Muscle layer of duodenum (tissue), 2 donors: ENCODE measurements around the gene RASGRP4.
A peak's percentile ranks its signal among the peaks of the same experiment; 100 is the strongest.

Experiments used
- H3K27ac ChIP-seq: one replicate; pipeline ENCODE4 v1.7.0; 2013; ENCODE audit warnings: mild to moderate bottlenecking, low read length
- H3K27me3 ChIP-seq: one replicate; pipeline ENCODE4 v1.7.0; 2013; ENCODE audit warnings: low read depth, mild to moderate bottlenecking, control low read depth, low read length
- H3K36me3 ChIP-seq, 2 donors: one replicate each; pipeline ENCODE4 v1.7.0; 2013; ENCODE audit warnings: low read length in 2 of 2, control low read depth in 1 of 2, mild to moderate bottlenecking in 1 of 2; ENCODE audit not compliant: insufficient read depth in 2 of 2, control insufficient read depth in 1 of 2
- H3K4me1 ChIP-seq, 2 donors: one replicate each; pipeline ENCODE4 v1.7.0; 2013; ENCODE audit warnings: low read length in 2 of 2, mild to moderate bottlenecking in 2 of 2, control low read depth in 1 of 2, moderate library complexity in 1 of 2; ENCODE audit not compliant: insufficient read depth in 2 of 2, control insufficient read depth in 1 of 2
- H3K4me3 ChIP-seq, 2 donors: one replicate each; pipeline ENCODE4 v1.7.0; 2013; ENCODE audit warnings: low read length in 2 of 2, low read depth in 1 of 2, mild to moderate bottlenecking in 1 of 2
- H3K9me3 ChIP-seq, 2 donors: one replicate each; pipeline ENCODE4 v1.7.0; 2013; ENCODE audit warnings: low read length in 2 of 2, control low read depth in 1 of 2, mild to moderate bottlenecking in 1 of 2; ENCODE audit not compliant: control insufficient read depth in 1 of 2
- donor health status: healthy.

Gene RASGRP4

GRCh38 chr19:38387550-38388348 lies 38.3 kb downstream of the RASGRP4 start, which contains the start of gene GGN:
GGN (minus strand) TSS chr19:38388034; CDS start chr19:38387261, 773 bp downstream.
- no peak within 1 kb of the TSS for H3K27ac ChIP-seq
- peaks cover 12 to 25% of the 10 kb centered on the region in 2 donors for H3K36me3 ChIP-seq

GRCh38 chr19:38386971-38387549 lies 39.0 kb downstream of the RASGRP4 start:
- H3K4me3 ChIP-seq, result peak overlapping the region; percentile 60 to 71
- peaks cover 17 to 31% of the 10 kb centered on the region in 2 donors for H3K36me3 ChIP-seq
- H3K9me3 ChIP-seq, result no peaks in the 10 kb centered on the region
- H3K27me3 ChIP-seq, result peaks cover 4% of the 10 kb centered on the region
- H3K4me1 ChIP-seq, result peaks cover 3 to 28% of the 10 kb centered on the region in 2 donors
- H3K27ac ChIP-seq, result no peak overlapping the region

More at GRCh38 chr19:38387550-38388348, 38.3 kb downstream of the RASGRP4 start, which contains the start of gene GGN:
- H3K27me3 ChIP-seq, result peaks cover 4% of the 10 kb centered on the region
- H3K4me1 ChIP-seq, result peaks cover 3 to 28% of the 10 kb centered on the region in 2 donors
- no peaks in the 10 kb centered on the region for H3K9me3 ChIP-seq
- peak within 1 kb of the TSS; percentile 60 to 71 for H3K4me3 ChIP-seq

GRCh38 chr19:38386300-38386970 lies 39.6 kb downstream of the RASGRP4 start:
- Histone ChIP-seq H3K4me1 (peaks cover 3 to 28% of the 10 kb centered on the region in 2 donors), H3K27ac (no peak overlapping the region), H3K9me3 (no peaks in the 10 kb centered on the region), H3K36me3 (peaks cover 23 to 38% of the 10 kb centered on the region in 2 donors), H3K4me3 (no peak overlapping the region), H3K27me3 (peaks cover 4% of the 10 kb centered on the region)

DNA sequence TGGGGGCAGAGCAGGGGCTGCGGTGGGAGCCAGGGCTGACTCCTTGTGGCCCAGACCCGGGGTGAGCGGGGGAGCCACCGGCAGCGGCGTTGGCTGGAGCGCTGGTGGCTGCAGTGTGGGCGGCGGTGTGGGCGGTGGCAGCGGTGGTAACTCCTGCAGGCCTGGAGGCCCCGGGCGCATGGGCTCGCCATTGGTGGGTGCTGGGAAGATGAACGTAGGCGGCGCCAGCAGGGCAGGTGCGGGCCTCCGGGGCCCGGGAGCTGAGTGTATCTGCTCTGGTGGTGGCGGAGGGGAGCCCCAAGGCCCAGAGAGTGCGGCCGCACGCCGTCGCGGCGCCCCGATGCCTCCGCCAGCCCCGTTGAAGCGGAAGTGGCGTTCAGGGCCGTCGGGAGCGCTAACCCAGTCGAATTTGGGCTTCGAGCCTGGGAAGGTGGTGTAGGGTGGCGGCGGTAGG lies 40.2 kb downstream of the RASGRP4 start:
- H3K27me3 ChIP-seq, result peaks cover 4% of the 10 kb centered on the region
- peaks cover 29 to 44% of the 10 kb centered on the region in 2 donors for H3K36me3 ChIP-seq
- no peak overlapping the region for H3K27ac ChIP-seq
- H3K9me3 ChIP-seq, result no peaks in the 10 kb centered on the region
- H3K4me1 ChIP-seq, result peaks cover 3 to 28% of the 10 kb centered on the region in 2 donors
- no peak overlapping the region for H3K4me3 ChIP-seq

DNA sequence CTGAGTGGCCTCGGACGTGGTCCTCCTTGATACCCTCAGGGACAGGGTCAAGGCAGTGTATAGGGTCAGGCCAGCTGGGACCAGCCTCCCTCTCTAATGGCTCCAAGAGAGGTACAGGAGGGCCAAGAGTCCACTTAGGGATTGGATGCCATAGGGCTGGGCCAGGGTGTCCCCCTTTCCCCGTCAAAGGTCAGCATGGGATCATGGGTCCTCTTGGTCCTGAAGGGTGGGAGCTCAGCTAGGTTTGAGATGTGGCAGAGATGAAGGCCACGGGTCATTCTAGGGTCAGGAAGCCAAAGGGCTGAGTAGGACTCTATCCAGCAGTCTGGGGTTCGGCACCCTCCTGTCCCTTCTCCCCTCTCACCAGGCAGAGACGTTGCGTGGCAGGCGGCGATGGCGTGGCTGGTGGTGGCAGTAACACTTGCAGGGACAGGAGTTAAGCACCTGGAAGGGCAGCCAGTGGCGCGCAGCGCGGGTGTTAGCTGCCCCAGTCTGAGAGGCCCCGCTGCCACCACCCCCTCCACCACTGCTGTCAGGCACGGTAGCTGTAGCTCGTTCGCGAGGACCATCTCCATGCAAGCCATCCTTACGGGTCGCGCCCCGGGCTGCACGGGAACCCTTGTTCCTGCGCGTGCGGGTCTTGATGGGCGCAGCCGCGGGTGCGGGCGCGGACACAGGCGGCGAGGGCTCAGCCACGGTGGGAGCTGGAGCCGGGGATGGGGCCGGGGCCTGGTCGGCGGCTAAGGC lies 40.8 kb downstream of the RASGRP4 start:
- Histone ChIP-seq H3K9me3 (no peaks in the 10 kb centered on the region), H3K36me3 (peaks cover 30 to 50% of the 10 kb centered on the region in 2 donors), H3K27me3 (peaks cover 4% of the 10 kb centered on the region), H3K27ac (no peak overlapping the region), H3K4me1 (peaks cover 3 to 28% of the 10 kb centered on the region in 2 donors), H3K4me3 (no peak overlapping the region)

GRCh38 chr19:38384209-38385027 lies 41.6 kb downstream of the RASGRP4 start:
- H3K4me1 ChIP-seq, result peaks cover 3 to 27% of the 10 kb centered on the region in 2 donors
- H3K36me3 ChIP-seq, result peaks cover 33 to 56% of the 10 kb centered on the region in 2 donors
- H3K27me3 ChIP-seq, result peaks cover 4% of the 10 kb centered on the region

GRCh38 chr19:38383743-38384142 lies 42.3 kb downstream of the RASGRP4 start:
- H3K27ac ChIP-seq, result no peak overlapping the region
- no peak overlapping the region for H3K4me3 ChIP-seq
- H3K27me3 ChIP-seq, result peaks cover under 1% of the 10 kb centered on the region
- peaks cover 36 to 63% of the 10 kb centered on the region in 2 donors for H3K36me3 ChIP-seq
- H3K4me1 ChIP-seq, result peaks cover 3 to 20% of the 10 kb centered on the region in 2 donors
- no peaks in the 10 kb centered on the region for H3K9me3 ChIP-seq

More at GRCh38 chr19:38384209-38385027, 41.6 kb downstream of the RASGRP4 start:
- no peak overlapping the region for H3K27ac ChIP-seq
- H3K9me3 ChIP-seq, result no peaks in the 10 kb centered on the region
- no peak overlapping the region for H3K4me3 ChIP-seq

GRCh38 chr19:38383184-38383583 lies 42.8 kb downstream of the RASGRP4 start:
- Histone ChIP-seq H3K27ac (no peak overlapping the region), H3K36me3 (peaks cover 36 to 64% of the 10 kb centered on the region in 2 donors), H3K9me3 (no peaks in the 10 kb centered on the region), H3K4me3 (no peak overlapping the region), H3K27me3 (no peaks in the 10 kb centered on the region), H3K4me1 (peaks cover 3 to 16% of the 10 kb centered on the region in 2 donors)

DNA sequence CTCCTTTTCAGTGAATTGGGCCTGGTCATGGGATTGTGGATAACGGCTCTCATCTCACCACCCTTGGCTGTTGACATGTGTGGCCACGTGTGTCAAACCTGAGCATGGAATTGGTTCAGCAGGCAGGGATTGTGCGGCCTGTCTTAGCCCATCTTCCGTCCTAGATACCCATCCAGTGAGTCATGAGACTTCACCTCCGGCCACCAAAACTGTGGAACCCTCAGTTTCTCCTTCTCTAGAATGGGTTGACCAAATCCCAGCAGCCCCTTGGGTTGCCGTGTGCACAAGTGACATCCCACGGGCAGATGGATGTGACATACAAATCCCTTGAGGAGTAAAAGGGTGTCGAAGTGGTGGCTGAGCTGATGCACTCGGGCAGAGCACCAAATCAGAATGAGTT lies 44.9 kb downstream of the RASGRP4 start:
- peaks cover 3 to 13% of the 10 kb centered on the region in 2 donors for H3K4me1 ChIP-seq
- no peak overlapping the region for H3K27ac ChIP-seq
- H3K27me3 ChIP-seq, result no peaks in the 10 kb centered on the region
- H3K9me3 ChIP-seq, result no peaks in the 10 kb centered on the region
- no peak overlapping the region for H3K4me3 ChIP-seq
- H3K36me3 ChIP-seq, result peaks cover 36 to 67% of the 10 kb centered on the region in 2 donors

DNA sequence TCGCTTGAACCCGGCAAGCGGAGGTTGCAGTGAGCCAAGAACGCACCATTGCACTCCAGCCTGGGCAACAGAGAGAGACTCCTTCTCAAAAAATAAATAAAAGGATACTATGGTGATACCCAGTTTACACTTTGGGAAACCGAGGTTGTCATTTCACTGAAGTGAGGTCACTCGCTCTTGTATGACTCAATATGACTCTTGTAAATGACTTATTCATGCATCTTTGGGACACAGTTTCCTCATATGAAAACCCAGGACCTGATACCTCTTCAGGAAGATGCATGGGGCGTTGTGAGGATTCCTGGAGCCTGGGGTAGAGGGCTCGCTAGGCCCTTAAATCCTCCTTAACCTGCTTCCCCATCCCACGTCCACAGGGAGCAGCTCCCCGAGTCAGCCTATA lies 47.2 kb downstream of the RASGRP4 start:
- Histone ChIP-seq H3K36me3 (peaks cover 31 to 57% of the 10 kb centered on the region in 2 donors), H3K27ac (no peak overlapping the region), H3K9me3 (no peaks in the 10 kb centered on the region), H3K27me3 (no peaks in the 10 kb centered on the region), H3K4me1 (peaks cover 9 to 25% of the 10 kb centered on the region in 2 donors), H3K4me3 (no peak overlapping the region)
